Suprapubic skin (tissue), 4 donors: ENCODE measurements around the gene ST6GAL1.

ENCODE experiments used
- CTCF ChIP-seq, 2 donors: fragments of 200-600 bp in 1 of 2; fragments of 450-650 bp in 1 of 2; sonication (generic) in 1 of 2; IDR thresholded peaks; one replicate each; pipeline ENCODE4 v1.5.1; 2016 to 2019; ENCODE audit warnings: antibody characterized with exemption in 2 of 2, mild to moderate bottlenecking in 1 of 2, moderate library complexity in 1 of 2
- EP300 ChIP-seq: sonication (generic); formaldehyde crosslinking; IDR thresholded peaks from one replicate; pipeline ENCODE4 v1.6.1; 2017; ENCODE audit warnings: antibody characterized with exemption
- POLR2AphosphoS5 ChIP-seq, 3 donors: sonication (generic); formaldehyde crosslinking; IDR thresholded peaks; one replicate each; pipeline ENCODE4 v1.6.1; 2017; ENCODE audit warnings: antibody characterized with exemption in 3 of 3

GRCh38 chr3:187000711-187001151 lies 70.4 kb downstream of the ST6GAL1 start:
- no peak for TF ChIP-seq CTCF (IDR thresholded peaks at IDR 0.05)
- TF ChIP-seq POLR2AphosphoS5 (IDR thresholded peaks at IDR 0.05), result no peak
- no peak for TF ChIP-seq EP300
